SK-N-SH (cell line): Measurements from ENCODE around the gene RBM47. TPM values are rescaled to one million over a fixed set of nuclear protein-coding genes. Genes with fewer than 3 reads are reported as not detected.

Experiments
- CTCF ChIA-PET: fragments of 300-600, 350-600 bp; formaldehyde crosslinking; extraction: SDS; loops from one replicate; lab custom pipeline; 2021; lab: Yijun Ruan, JAX
- POLR2A ChIA-PET: fragments of 350-600 bp; sonication (Branson Sonifier 250); formaldehyde crosslinking; extraction: SDS; loops from one replicate; lab custom pipeline; 2020; ENCODE audit warnings: antibody characterized with exemption, inconsistent platforms; lab: Yijun Ruan, JAX
- DNase-seq: peaks from one replicate; pipeline ENCODE4 v3.0.0; 2012
- H2AFZ ChIP-seq: fragments of 200-600 bp; sonication (generic); 2 replicates; pipeline ENCODE4 v1.8.1; 2016; ENCODE audit warnings: antibody characterized with exemption, mild to moderate bottlenecking, low read depth
- H3F3A ChIP-seq: fragments of 200-600 bp; sonication (generic); replicated peaks from 2 replicates; pipeline ENCODE3; 2016; ENCODE audit warnings: antibody characterized with exemption, mild to moderate bottlenecking; ENCODE audit not compliant: insufficient read depth
- H3K27ac ChIP-seq, 2 experiments: fragments of 200-500 bp in 1 of 2; fragments of 200-600 bp in 1 of 2; sonication (Bioruptor generic) in 1 of 2; sonication (generic), shearing (Covaris generic) in 1 of 2; 2 replicates each; pipeline versions ENCODE4 v1.5.1 to v1.6.1; 2014 to 2016; ENCODE audit warnings: low read depth in 2 of 2, inconsistent platforms in 1 of 2, low read length in 1 of 2, mild to moderate bottlenecking in 1 of 2, mixed read lengths in 1 of 2
- H3K27me3 ChIP-seq: fragments of 200-600 bp; sonication (generic), shearing (Covaris generic); 2 replicates; pipeline ENCODE4 v1.6.1; 2016; ENCODE audit warnings: mixed run types; ENCODE audit not compliant: insufficient read depth
- H3K36me3 ChIP-seq, 2 experiments: fragments of 200-500 bp in 1 of 2; fragments of 200-600 bp in 1 of 2; sonication (Bioruptor generic) in 1 of 2; sonication (generic) in 1 of 2; replicated peaks in 1 of 2; 2 replicates each; pipeline versions ENCODE3 to v1.5.1; 2014 to 2016; ENCODE audit warnings: low read length in 1 of 2, mild to moderate bottlenecking in 1 of 2; ENCODE audit not compliant: insufficient read depth in 2 of 2, control insufficient read depth in 1 of 2
- H3K4me1 ChIP-seq, 2 experiments: fragments of 200-500 bp in 1 of 2; fragments of 200-600 bp in 1 of 2; sonication (Bioruptor generic) in 1 of 2; sonication (generic), shearing (Covaris generic) in 1 of 2; 2 replicates each; pipeline versions ENCODE4 v1.5.1 to v1.6.1; 2014 to 2016; ENCODE audit warnings: low read depth in 1 of 2, low read length in 1 of 2, mixed run types in 1 of 2; ENCODE audit not compliant: insufficient read depth in 2 of 2, control insufficient read depth in 1 of 2
- H3K4me2 ChIP-seq: fragments of 200-600 bp; sonication (generic), shearing (Covaris generic); 2 replicates; pipeline ENCODE4 v1.6.1; 2017; ENCODE audit warnings: mixed run types
- H3K4me3 ChIP-seq, 2 experiments: fragments of 200-500 bp in 1 of 2; fragments of 200-600 bp in 1 of 2; sonication (Bioruptor generic) in 1 of 2; sonication (generic), shearing (Covaris generic) in 1 of 2; 2 replicates each; pipeline versions ENCODE4 v1.5.1 to v1.8.1; 2014 to 2016; ENCODE audit warnings: low read depth in 2 of 2, inconsistent platforms in 1 of 2, low read length in 1 of 2, mild to moderate bottlenecking in 1 of 2, mixed read lengths in 1 of 2, moderate library complexity in 1 of 2
- H3K79me2 ChIP-seq: fragments of 200-600 bp; sonication (generic); 2 replicates; pipeline ENCODE4 v1.8.1; 2017; ENCODE audit warnings: mild to moderate bottlenecking; ENCODE audit not compliant: insufficient read depth
- H3K9ac ChIP-seq: fragments of 200-600 bp; sonication (generic); 2 replicates; pipeline ENCODE4 v1.6.1; 2017; ENCODE audit warnings: mixed run types
- H3K9me2 ChIP-seq: fragments of 200-600 bp; sonication (generic); 2 replicates; pipeline ENCODE4 v1.6.1; 2017; ENCODE audit warnings: mixed run types
- H3K9me3 ChIP-seq: fragments of 200-600 bp; sonication (generic); 2 replicates; pipeline ENCODE4 v1.6.1; 2017; ENCODE audit warnings: mixed run types, mild to moderate bottlenecking, moderate library complexity
- H4K20me1 ChIP-seq: fragments of 200-600 bp; sonication (generic); 2 replicates; pipeline ENCODE4 v1.6.1; 2017; ENCODE audit warnings: mild to moderate bottlenecking, mixed run types; ENCODE audit not compliant: insufficient read depth
- CHD2 ChIP-seq: fragments of 150-350 bp; IDR thresholded peaks from 2 replicates; pipeline ENCODE4 v1.6.1; 2018; ENCODE audit warnings: low read length; ENCODE audit not compliant: partially characterized antibody
- EP300 ChIP-seq, 2 experiments: IDR thresholded peaks; 2 replicates each; pipeline versions ENCODE4 v1.4.0 to v1.6.1; 2012; ENCODE audit warnings: borderline replicate concordance in 1 of 2, low read depth in 1 of 2, low read length in 1 of 2
- FOSL2 ChIP-seq: IDR thresholded peaks from 2 replicates; pipeline ENCODE4 v1.4.0; 2012; ENCODE audit warnings: low read depth, mild to moderate bottlenecking, moderate library complexity, borderline replicate concordance
- FOXJ3 ChIP-seq: sonication (generic); formaldehyde crosslinking; IDR thresholded peaks from 2 replicates; pipeline ENCODE4 v1.5.1; 2020; ENCODE audit warnings: mild to moderate bottlenecking, missing genetic modification reagents
- FOXM1 ChIP-seq: IDR thresholded peaks from 2 replicates; pipeline ENCODE4 v1.4.0; 2012; ENCODE audit warnings: low read depth, mild to moderate bottlenecking
- GATA2 ChIP-seq: sonication (generic); formaldehyde crosslinking; IDR thresholded peaks from 2 replicates; pipeline ENCODE4 v1.5.0; 2020; ENCODE audit warnings: mild to moderate bottlenecking, missing genetic modification reagents
- JUND ChIP-seq: IDR thresholded peaks from 2 replicates; pipeline ENCODE4 v1.4.0; 2012
- MXI1 ChIP-seq: IDR thresholded peaks from 2 replicates; pipeline ENCODE4 v1.6.1; 2012; ENCODE audit warnings: mild to moderate bottlenecking, low read depth, low read length, improper control_type of control experiment
- NFIC ChIP-seq: IDR thresholded peaks from 2 replicates; pipeline ENCODE4 v1.4.0; 2012; ENCODE audit warnings: borderline replicate concordance
- NRF1 ChIP-seq: IDR thresholded peaks from 2 replicates; pipeline ENCODE4 v1.6.1; 2012; ENCODE audit warnings: low read depth, mild to moderate bottlenecking, low read length
- POLR2AphosphoS5 ChIP-seq: IDR thresholded peaks from 2 replicates; pipeline ENCODE4 v1.6.1; 2012; ENCODE audit warnings: low read depth, low read length
- RAD21 ChIP-seq: IDR thresholded peaks from 2 replicates; pipeline ENCODE4 v1.6.1; 2012; ENCODE audit warnings: mild to moderate bottlenecking, low read length
- RCOR1 ChIP-seq: fragments of 150-350 bp; IDR thresholded peaks from 2 replicates; pipeline ENCODE4 v1.6.1; 2017; ENCODE audit warnings: antibody characterized with exemption, low read length
- RXRA ChIP-seq: IDR thresholded peaks from 2 replicates; pipeline ENCODE4 v1.4.0; 2012; ENCODE audit warnings: low read depth, mild to moderate bottlenecking, borderline replicate concordance
- SIN3A ChIP-seq: IDR thresholded peaks from 2 replicates; pipeline ENCODE4 v1.6.1; 2012; ENCODE audit warnings: low read depth, mild to moderate bottlenecking, low read length, moderate library complexity, borderline replicate concordance
- TCF12 ChIP-seq: IDR thresholded peaks from 2 replicates; pipeline ENCODE4 v1.4.0; 2012
- WGBS: methylation state at CpG from one replicate; pipeline ENCODE4 v1.1.6; 2017; ENCODE audit warnings: low lambda C conversion rate; 5-methylcytosine and 5-hydroxymethylcytosine counted together
- polyA plus RNA-seq, 3 experiments: library from polyadenylated mRNA; depleted of rRNA; stranded (reverse); fragments of >200 nt; gene quantifications; 2 replicates each; pipeline ENCODE4 v1.2.3, GENCODE V29; 2012
- TF ChIP-seq, protein P1 (sequence below): IDR thresholded peaks from 2 replicates; pipeline ENCODE4 v1.4.0; 2012; ENCODE audit warnings: low read depth, borderline replicate concordance
- TF ChIP-seq, protein P2 (sequence below): IDR thresholded peaks from 2 replicates; pipeline ENCODE4 v1.4.0; 2012; ENCODE audit warnings: low read depth, borderline replicate concordance
- TF ChIP-seq, protein P3 (sequence below): IDR thresholded peaks from 2 replicates; pipeline ENCODE4; 2012

Gene RBM47
- polyA plus RNA-seq, 1 of the 3 experiments (the other 2 are of a cell fraction): 6.8 TPM

DNA sequence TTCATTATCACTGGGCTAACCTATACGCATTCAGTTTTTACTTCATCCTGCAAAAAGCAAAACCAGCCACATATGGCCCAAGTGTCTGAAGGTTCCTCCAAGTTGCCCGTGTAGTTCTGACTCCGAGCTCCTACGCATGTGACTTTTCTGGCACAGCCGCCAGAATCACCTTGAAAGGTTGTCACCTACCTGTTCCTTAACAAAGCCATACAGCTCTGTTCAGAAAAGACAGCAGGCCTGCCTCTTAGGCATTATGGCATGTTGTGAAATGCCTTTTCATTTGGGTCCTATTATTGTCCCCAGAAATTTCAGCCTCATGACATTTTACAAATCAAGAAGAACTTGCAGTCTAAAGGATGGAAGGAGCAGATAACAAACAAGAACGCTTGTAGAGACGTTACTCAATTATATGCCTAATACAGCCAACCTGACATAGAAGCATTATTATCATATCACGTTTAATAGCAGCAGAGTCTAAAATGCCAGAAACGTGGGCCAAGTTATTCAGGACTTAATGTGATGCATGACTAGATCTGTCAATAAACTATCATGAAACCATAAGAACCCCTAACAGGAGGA, 118.5 kb downstream of the RBM47 start:
- no peaks in the 10 kb centered on the region for H3K79me2 ChIP-seq
- ChIA-PET POLR2A (no interaction called here), CTCF (no interaction called here)
- no peaks in the 10 kb centered on the region for H3K36me3 ChIP-seq
- H3K4me3 ChIP-seq: no peak overlapping the region
- H3F3A ChIP-seq: no peaks in the 10 kb centered on the region
- H3K9me3 ChIP-seq: no peaks in the 10 kb centered on the region
- no peak overlapping the region for H3K9ac ChIP-seq
- no peak for DNase-seq
- H3K27me3 ChIP-seq: no peaks in the 10 kb centered on the region
- no peak overlapping the region for H2AFZ ChIP-seq
- WGBS: 95% methylated on average over 9 of the region's 9 CpGs
- no peaks in the 10 kb centered on the region for H3K9me2 ChIP-seq
- H3K4me2 ChIP-seq: no peak overlapping the region
- H4K20me1 ChIP-seq: no peaks in the 10 kb centered on the region
- H3K4me1 ChIP-seq: no peaks in the 10 kb centered on the region
- no peak overlapping the region for H3K27ac ChIP-seq
- TF ChIP-seq POLR2AphosphoS5 (no peak), SIN3A (no peak), TCF12 (no peak), FOXM1 (no peak), MXI1 (no peak), RCOR1 (no peak), RAD21 (no peak), GATA2 (CRISPR knock-in tag) (no peak), CHD2 (no peak), FOSL2 (no peak), RXRA (no peak), NFIC (no peak), NRF1 (no peak), EP300 (IDR thresholded peaks at IDR 0.05; ENCODE audit: borderline replicate concordance in 1 of 2, low read depth in 1 of 2, low read length in 1 of 2) (no peak), FOXJ3 (CRISPR knock-in tag) (no peak), JUND (no peak)
- TF ChIP-seq, protein P1, sequence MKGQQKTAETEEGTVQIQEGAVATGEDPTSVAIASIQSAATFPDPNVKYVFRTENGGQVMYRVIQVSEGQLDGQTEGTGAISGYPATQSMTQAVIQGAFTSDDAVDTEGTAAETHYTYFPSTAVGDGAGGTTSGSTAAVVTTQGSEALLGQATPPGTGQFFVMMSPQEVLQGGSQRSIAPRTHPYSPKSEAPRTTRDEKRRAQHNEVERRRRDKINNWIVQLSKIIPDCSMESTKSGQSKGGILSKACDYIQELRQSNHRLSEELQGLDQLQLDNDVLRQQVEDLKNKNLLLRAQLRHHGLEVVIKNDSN: no peak
- TF ChIP-seq, protein P2, sequence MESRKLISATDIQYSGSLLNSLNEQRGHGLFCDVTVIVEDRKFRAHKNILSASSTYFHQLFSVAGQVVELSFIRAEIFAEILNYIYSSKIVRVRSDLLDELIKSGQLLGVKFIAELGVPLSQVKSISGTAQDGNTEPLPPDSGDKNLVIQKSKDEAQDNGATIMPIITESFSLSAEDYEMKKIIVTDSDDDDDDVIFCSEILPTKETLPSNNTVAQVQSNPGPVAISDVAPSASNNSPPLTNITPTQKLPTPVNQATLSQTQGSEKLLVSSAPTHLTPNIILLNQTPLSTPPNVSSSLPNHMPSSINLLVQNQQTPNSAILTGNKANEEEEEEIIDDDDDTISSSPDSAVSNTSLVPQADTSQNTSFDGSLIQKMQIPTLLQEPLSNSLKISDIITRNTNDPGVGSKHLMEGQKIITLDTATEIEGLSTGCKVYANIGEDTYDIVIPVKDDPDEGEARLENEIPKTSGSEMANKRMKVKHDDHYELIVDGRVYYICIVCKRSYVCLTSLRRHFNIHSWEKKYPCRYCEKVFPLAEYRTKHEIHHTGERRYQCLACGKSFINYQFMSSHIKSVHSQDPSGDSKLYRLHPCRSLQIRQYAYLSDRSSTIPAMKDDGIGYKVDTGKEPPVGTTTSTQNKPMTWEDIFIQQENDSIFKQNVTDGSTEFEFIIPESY: no peak
- TF ChIP-seq, protein P3, sequence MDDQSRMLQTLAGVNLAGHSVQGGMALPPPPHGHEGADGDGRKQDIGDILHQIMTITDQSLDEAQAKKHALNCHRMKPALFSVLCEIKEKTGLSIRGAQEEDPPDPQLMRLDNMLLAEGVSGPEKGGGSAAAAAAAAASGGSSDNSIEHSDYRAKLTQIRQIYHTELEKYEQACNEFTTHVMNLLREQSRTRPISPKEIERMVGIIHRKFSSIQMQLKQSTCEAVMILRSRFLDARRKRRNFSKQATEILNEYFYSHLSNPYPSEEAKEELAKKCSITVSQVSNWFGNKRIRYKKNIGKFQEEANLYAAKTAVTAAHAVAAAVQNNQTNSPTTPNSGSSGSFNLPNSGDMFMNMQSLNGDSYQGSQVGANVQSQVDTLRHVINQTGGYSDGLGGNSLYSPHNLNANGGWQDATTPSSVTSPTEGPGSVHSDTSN: no peak
